GM19452 (cell line): ENCODE results near the gene ADK.

Source experiments
- ATAC-seq: cut with Tn5 transposase; IDR thresholded peaks from one replicate; pipeline ENCODE4 v1.9.1; 2021; ENCODE audit not compliant: unreplicated experiment

The ADK gene

DNA sequence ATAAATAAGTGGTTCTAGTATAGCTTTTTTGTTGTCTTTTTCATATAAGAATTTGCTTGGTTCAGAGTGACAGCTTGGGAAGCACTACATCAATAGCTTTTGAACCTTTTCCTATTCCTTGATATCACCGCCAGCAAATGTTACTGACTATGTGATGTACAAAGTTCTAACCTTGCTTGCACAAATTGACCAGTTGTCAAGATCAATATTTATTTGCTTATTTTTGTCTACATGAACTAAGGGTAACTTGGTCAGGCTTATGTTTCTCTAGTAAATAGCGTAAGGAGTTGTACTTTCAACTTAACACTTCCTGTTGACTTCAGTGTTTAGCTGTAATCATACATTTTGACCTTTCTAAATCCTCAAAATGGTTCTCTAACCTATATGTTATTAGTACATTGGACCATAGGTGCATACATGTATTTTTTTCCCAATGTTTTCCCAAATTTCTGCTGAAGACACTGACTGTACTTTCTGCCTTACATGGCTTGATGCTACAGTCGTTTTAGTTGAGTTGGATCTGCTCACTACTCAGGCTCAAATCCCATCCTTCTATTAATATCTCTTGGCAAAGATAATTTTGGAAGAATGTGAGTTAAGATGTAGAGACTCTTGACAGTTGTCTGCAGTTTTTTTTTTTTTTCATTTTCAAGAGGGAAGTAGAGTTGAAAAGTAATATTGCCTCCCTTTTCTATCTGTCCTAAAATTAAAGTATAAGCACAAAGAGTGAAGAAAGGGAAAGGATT, 436.3 kb downstream of the ADK start:
- ATAC-seq: no peak

DNA sequence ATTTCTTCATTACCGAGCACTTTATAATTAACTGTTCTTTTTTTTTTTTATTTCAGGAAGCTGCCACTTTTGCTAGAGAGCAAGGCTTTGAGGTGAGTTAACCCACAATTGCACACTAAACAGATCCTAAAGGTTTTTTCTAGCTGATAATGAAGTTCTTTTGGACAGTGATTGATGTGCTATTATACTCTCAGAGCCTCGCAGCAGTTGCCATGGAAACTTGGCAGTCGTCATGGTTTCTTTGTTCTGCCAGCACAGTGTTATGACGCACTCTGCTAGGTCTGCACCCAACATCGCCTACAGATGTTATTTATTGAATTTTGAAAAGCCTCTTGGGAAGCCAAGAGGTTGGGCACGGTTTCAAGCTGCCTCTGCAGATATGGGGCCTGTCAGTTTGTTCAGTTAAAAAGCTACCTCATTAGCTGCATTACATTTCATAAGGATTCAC, 438.2 kb downstream of the ADK start:
- ATAC-seq: no peak

DNA sequence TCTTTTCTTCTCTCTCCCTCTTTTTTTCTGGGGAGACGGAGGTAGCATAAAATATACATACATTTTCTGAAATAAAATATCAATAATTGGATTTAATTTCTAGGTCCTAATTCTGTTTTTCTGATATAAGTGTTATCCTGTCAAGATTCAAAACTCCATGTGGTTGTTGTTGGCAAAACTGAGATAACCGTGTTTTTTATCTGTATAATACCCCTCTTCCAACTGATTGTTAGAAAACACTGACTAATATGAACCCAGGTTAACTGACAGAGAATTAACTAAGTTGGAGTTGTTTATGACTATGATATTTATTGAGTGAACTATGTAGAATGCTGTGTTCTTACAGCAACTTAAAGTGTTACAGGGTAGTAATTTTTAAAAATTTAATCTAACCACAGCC, 438.8 kb downstream of the ADK start:
- ATAC-seq: no peak

DNA sequence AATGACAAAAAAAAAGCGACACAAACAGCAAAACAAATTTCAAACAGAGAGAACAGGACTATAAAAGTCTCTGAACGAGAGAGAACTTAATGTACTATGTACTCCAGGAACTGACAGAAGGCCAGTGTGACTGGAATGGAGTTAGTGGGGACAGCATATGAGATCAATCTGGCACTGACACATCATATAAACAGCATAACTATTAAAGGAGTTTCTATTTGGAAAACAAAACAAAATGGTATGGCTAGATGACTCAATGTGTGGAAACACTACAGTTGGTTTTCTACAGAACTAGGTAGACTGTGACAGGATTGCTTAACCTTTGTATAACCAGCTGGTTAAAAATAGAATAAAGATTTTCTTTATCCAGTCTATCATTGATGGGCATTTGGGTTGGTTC, 442.4 kb downstream of the ADK start:
- ATAC-seq: no peak

DNA sequence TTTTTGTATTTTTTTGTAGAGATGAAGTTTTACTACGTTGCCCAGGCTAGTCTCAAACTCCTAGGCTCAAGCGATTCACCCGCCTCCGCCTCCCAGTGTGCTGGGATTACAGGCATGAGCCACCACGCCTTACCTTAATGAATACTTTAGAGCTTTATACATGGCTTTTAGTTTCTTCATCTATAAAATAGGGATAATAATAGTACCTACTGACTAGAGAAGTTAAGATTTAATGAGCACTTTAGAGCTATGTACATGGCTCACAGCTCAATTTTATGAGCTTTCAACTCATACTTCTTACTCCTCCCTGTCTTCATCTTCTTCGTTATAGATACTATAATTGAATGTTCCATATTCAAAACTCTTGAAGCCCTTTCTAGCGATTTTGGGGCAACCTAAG, 445.7 kb downstream of the ADK start:
- ATAC-seq: no peak

DNA sequence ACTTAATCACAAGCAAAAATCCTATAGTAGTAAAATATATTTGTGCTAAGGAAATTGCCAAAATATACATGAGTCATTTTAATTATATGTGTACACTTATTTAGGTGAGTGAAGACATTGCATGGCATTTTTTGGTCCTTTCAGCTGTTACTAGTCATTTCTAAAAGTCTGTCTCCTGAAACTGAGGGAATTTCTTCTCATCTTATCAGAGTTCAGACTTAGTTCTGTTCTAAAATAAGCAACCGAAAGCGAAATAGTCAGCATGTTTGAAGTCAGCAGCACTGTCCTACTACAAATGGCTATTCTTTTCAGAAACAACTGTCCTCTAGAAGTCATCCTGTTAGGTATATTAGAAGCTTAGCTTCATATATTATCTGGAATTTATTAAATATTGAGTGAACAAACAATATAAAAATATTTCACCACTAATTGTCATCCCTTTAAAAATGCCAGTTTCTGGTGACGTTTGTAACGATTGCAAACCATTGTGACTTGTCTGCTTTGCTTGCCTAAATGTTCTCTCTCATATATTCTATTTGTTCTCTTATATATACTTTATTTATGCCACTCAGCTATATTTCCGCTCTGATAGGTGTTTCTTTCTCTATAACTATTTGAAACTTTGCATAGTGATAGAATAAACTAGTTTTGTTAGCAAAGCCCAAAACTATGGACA, 448.0 kb downstream of the ADK start:
- ATAC-seq: no peak

DNA sequence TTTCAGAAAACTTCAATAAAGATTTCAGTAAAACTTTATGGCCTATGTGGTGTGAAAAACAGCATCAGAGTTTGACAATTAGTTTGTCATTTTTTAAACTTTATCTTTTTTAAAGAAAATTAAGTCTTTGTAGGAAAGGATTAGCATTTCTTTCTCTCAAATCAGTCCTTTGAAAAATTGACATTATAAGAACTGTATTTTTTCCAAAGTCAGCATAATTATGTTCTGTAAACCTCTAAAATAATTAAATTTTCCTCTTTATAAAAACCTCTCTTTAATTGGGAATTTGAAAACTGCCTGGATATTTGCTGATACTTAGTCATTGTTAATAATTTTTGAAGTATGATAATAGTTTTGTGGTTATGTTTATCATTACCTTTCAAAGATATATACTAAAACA, 448.7 kb downstream of the ADK start:
- ATAC-seq: no peak

DNA sequence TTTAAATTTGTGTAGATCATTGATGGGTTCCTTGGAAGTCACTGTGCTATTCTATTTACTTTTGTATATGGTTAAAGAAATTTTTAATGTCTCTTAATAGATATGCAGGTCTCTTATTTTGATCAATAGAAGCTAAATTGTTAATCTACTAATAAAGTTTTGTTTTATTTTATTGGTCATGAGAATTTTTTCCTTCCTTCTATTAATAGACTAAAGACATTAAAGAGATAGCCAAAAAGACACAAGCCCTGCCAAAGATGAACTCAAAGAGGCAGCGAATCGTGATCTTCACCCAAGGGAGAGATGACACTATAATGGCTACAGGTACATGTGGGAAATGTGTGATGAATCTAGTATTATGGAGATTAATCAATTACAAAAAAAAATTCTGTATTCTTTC, 449.1 kb downstream of the ADK start:
- no peak for ATAC-seq

DNA sequence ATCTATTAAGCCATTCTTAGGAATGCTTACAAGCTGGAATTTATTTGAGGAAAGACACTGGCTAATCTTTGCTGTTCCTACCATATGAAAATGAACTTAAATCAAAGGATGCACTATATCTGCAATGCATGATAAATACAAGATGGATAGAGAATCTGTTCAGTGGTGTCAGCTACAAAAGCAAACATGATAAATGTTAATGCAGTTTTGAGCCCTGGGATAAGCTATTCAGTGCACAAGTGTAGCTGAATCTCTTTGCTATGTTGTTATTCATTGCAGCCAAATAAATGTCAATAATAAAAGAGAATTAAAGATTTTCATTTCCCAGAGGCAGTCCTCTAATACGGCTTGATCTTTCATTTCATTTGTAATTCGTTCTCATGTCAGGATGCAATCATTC, 451.6 kb downstream of the ADK start:
- ATAC-seq: no peak

DNA sequence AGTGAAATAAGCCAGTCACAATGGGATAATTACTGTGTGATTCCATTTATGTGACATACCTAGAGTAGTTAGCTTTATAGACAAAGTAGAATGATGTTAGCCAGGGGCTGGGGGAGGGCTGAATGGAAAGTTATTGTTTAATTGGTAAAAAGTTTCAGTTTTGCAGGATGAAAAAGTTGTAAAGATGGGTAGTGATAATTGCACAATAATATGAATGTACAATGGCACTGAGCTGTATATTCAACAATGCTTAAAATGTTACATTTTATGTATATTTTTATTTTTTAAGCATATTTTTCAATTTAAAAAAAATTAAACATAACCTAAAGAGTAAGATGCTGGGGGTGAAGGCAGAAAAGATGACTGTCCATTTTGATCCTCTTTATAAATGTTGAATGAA, 459.3 kb downstream of the ADK start:
- no peak for ATAC-seq

DNA sequence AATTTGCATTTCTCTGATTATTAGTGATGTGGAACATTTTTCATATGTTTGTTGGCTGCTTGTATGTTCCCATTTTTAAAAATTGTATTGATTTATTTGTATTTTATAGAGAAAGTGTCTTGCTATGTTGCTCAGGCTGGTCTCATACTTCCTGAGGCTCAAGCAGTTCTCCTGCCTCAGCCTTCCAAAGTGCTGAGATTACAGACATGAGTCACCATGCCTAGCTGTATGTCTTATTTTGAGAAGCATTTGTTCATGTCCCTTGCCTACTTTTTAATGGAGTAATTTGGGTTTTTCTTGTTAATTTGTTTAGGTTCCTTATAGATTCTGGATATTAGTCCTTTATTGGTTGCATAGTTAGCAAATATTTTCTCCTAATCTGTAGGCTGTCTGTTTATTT, 461.2 kb downstream of the ADK start:
- ATAC-seq: no peak

DNA sequence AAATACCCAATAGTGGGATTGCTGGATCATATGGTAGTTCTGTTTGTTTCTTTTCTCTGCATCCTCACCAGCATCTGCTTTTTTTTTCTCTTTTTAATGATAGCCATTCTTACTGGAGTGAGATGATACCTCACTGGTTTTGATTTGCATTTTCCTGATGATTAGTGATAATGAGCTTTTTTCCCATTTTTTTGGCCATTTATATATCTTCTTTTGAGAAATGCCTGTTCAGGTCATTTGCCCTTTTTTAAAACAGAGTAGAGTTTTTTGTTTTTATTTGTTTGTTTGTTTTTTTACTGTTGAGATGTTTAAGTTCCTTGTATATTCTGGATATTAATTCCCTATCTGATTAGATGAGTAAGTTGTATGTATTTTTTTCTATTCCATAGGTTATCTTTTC, 469.6 kb downstream of the ADK start:
- ATAC-seq: no peak

DNA sequence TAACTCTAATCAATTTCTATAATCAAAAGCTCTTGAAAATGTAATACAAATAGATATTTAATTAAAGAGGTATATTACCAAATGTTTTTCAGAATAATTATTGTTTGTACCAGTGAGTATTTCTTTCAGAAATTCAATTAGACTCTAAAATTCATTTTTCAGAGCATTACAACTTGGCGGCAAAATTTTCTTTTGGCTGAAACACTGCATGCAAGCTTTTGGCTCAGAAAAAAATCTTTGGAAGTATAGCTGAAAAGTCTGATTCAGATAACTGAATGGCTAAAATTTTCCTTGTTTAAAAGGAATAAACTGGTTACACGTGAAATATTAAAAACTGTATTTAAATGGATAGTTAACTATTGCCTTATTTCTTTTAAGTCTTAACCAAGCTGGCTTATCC, 472.8 kb downstream of the ADK start:
- no peak for ATAC-seq

DNA sequence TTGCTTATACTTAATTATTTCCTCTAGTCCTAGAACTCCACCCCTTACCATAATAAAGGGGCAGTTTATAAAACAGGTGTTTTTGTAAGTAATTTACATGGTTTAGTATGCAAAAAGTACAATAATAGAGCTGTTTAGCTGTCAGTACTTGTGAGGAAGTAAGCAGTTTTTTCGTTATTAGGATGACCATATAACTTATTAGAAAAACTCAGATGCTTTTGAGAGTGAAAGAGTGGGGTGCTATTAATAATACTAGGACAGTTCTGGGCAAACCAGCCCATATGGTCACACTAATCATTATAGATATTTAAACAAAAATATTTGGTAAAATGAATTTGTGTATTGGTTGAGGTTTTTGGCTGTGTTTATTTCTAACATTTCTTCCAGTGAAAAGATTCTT, 473.5 kb downstream of the ADK start:
- no peak for ATAC-seq

DNA sequence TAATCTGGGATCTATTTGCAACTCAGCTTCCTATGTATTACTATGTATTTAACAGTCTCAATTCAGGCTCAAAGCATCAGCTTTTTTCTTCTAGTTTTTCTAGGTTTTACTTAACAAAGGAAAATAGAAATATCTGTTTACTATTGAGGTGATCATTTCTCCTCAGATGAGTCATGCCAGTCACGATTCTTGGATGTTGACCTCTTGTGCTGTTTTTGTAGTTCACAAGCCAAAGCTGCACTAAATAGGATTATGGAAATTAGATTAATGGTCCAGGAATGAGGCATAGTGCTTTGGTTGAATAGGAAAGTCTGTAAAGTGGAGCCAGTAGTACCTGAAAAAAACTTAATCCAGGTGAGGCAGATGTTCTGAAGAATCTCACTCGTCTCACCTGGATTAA, 477.1 kb downstream of the ADK start:
- no peak for ATAC-seq

DNA sequence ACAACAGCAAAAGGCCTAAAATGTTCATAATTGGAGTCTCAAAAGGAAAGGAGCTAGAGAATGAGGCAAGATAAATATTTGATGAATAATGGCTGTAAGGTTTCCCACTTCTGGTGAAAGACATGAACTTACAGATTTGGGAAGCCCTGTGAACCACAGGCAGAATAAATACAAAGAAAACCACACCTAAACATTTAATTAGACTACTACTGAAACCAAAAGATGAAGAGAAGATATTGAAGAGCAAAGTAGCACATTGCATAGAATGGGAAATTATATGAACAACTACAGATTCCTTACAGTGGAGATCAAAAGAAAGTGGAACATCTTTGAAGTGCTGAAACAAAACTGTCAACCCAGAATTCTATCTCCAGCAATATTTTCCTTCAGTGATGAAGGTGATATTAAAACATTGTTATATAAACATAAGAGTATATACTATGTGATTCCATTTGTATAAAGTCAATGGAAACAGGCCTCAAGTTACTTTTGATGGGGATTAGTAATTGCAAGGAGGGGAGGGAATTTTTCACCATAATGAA, 484.0 kb downstream of the ADK start:
- no peak for ATAC-seq

DNA sequence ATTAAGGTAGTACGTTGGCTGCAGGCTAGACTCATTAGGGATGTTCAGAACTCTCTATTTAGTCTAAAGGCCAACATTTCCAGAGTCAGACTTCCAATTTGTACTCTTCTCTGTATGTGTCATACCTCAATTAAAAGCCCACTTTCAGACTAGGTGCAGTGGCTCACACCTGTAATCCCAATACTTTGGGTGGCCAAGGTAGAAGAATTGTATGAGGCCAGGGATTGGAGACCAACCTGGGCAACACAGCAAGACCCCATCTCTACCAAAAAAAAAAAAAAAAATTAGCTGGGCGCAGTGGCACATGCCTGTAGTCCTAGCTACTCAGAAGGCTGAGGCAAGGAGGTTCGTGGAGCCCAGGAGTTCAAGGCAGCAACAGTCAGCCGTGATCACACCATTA, 484.6 kb downstream of the ADK start:
- no peak for ATAC-seq

DNA sequence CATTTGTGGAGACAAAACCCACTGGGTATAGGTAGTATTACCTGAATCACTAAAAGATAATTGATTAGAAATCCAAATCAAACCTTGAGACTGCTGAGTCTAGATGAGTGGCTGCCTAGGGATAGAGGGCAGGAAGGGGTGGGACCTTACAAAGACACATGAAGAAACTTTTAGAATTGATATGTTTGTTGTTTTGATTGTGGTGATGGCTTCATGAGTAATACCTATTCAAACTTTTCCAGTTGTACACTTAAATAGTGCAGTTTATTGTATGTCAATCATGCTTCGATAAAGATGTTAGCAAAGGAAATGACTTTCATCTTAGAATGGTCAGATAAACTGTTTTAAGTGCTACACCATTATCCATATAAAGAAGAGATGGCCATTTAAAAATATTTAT, 486.7 kb downstream of the ADK start:
- no peak for ATAC-seq

DNA sequence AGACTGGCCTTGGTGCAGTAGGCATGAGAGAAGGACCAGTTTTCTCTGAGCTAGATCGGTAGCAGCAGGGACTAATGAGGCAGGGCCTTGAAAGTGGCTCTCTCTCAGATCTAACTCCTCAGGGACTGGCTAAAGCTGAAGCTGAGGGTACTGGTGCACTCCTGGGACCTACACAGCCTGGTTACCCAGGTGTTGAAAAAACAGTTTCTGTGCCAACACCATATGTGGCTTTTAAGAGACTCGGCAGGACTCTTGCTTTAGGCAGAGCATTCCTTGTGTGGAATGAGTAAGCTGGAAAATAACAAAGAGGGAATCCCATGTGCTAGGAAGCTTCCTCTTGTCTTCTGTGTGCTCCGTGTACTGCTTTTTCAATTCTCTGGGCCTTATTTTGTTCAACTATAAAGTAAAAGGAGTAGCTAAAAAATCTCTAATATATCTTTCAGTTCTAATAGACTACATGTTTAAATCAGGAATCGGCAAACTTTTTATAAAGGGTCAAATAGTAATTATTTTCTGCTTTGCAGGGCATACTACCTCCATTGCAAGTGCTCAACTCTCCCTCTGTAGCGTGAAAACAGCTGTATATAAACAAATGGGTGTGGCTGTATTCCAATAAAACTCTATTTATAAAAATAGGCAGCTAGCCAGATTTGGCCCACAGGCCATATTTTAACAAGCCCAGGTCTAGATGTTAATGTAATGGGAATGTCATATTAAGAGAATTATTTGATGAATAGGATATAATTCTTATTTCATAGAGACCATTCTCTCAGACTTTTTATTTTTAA, 489.3 kb downstream of the ADK start:
- no peak for ATAC-seq

DNA sequence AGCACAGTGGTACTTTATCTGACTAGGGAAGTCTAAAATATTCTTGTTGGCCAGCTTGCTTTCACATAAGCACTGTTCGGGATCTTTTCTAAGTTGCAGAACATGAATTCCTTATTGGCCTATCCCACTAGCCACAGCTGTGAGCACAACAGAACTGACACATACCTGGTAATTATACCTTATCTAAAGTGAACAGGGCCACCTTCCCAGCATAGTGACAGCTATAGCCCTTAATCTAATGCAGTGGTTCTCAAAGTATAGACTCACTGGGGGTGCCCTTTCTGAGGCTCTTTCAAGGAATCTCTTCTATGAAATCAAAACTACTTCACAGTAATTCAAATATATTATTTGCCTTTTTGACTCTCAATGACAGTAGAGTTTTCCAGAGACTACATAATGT, 490.6 kb downstream of the ADK start:
- no peak for ATAC-seq

DNA sequence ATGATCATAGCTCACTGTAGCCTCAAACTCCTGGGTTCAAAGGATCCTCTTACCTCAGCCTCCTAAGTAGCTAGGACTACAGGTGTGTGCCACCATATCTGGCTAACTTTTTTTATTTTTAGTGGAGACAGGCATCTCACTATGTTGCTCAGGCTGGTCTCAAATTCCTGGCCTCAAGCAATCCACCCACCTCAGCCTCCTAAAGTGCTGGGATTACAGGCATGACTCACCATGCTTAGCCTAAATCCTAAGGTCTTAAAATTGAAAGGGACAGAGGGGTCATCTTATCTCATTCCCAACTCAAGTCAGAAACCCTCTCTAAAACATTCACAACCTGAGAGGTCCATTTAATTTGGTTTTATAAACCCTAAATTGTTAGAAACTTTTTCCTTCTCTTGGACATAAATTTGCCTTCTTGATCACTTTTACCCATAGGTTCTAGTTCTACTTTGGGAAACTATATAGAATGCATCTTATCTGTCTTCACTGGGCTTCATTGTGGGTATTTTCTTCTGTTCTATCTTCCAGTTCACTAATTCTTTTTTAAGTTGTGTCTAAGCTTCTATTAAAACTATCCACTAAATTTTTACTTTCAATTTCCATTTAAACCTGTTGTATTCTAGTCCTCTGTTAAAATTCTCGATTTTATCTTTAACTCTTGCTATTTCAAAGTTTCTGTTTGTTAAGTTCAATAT, 492.0 kb downstream of the ADK start:
- no peak for ATAC-seq
